Measurements from ENCODE around the gene SPRR2E.
"Not testable (repeated sequence)": the region's sequence is repeated elsewhere in the genome, so short reads cannot be mapped to it uniquely, and the experiment has no call there.

DNA sequence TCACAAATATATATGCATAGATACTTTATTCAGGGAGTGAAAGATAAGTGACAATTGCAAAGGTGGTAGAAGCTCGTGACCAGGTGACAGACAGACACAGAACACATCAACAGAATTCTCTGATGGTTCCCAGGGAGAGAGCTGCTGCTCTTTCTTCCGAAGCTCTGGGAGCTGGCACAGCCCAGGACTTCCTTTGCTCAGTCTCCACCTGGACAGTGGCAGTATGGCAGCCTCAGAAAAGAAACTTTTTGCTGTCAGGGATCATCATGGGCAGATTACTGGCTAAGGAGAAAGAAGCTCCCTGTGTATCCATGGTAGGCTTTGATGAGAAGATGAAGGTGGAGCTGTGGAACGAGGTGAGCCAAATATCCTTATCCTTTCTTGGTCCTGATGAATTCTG, 38.2 kb downstream of the SPRR2E start:
- TF ChIP-seq GLIS3 (CRISPR knock-in tag; IDR thresholded peaks at IDR 0.05); ZNF565 (CRISPR knock-in tag; conservative IDR thresholded peaks at IDR 0.05; ENCODE audit: low read depth); PPARA (CRISPR knock-in tag; IDR thresholded peaks at IDR 0.05; ENCODE audit: borderline replicate concordance); ZC3H10 (CRISPR knock-in tag; IDR thresholded peaks at IDR 0.05); ISL1 (CRISPR knock-in tag; IDR thresholded peaks at IDR 0.05); ZFP30 (CRISPR knock-in tag; IDR thresholded peaks at IDR 0.05); ESRRG (CRISPR knock-in tag; IDR thresholded peaks at IDR 0.05); ZNF8 (CRISPR knock-in tag; IDR thresholded peaks at IDR 0.05); ZFP3 (CRISPR knock-in tag; IDR thresholded peaks at IDR 0.05); BACH2 (CRISPR knock-in tag; IDR thresholded peaks at IDR 0.05; ENCODE audit: borderline replicate concordance): not testable (repeated sequence)
- TF ChIP-seq, protein P1, sequence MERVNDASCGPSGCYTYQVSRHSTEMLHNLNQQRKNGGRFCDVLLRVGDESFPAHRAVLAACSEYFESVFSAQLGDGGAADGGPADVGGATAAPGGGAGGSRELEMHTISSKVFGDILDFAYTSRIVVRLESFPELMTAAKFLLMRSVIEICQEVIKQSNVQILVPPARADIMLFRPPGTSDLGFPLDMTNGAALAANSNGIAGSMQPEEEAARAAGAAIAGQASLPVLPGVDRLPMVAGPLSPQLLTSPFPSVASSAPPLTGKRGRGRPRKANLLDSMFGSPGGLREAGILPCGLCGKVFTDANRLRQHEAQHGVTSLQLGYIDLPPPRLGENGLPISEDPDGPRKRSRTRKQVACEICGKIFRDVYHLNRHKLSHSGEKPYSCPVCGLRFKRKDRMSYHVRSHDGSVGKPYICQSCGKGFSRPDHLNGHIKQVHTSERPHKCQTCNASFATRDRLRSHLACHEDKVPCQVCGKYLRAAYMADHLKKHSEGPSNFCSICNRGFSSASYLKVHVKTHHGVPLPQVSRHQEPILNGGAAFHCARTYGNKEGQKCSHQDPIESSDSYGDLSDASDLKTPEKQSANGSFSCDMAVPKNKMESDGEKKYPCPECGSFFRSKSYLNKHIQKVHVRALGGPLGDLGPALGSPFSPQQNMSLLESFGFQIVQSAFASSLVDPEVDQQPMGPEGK (CRISPR knock-in tag; IDR thresholded peaks at IDR 0.05; ENCODE audit: borderline replicate concordance): not testable (repeated sequence)
- TF ChIP-seq, protein P2, sequence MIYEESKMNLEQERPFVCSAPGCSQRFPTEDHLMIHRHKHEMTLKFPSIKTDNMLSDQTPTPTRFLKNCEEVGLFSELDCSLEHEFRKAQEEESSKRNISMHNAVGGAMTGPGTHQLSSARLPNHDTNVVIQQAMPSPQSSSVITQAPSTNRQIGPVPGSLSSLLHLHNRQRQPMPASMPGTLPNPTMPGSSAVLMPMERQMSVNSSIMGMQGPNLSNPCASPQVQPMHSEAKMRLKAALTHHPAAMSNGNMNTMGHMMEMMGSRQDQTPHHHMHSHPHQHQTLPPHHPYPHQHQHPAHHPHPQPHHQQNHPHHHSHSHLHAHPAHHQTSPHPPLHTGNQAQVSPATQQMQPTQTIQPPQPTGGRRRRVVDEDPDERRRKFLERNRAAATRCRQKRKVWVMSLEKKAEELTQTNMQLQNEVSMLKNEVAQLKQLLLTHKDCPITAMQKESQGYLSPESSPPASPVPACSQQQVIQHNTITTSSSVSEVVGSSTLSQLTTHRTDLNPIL (CRISPR knock-in tag; IDR thresholded peaks at IDR 0.05; ENCODE audit: low read depth): not testable (repeated sequence)
